OCI-LY3 (cell line): Measurements from ENCODE around the gene CAPRIN2.

Experiments used
- EZH2phosphoT487 ChIP-seq: fragments of 200-600 bp; shearing (Covaris generic); IDR thresholded peaks from 2 replicates; pipeline ENCODE4 v1.6.1; 2018; ENCODE audit warnings: antibody characterized with exemption, mixed run types, low read depth
- TF ChIP-seq, protein P1 (sequence below): fragments of 200-600, 300-600 bp; sonication (generic); IDR thresholded peaks from 2 replicates; pipeline ENCODE4 v1.5.1; 2014; ENCODE audit warnings: antibody characterized with exemption, low read length, low read depth

DNA sequence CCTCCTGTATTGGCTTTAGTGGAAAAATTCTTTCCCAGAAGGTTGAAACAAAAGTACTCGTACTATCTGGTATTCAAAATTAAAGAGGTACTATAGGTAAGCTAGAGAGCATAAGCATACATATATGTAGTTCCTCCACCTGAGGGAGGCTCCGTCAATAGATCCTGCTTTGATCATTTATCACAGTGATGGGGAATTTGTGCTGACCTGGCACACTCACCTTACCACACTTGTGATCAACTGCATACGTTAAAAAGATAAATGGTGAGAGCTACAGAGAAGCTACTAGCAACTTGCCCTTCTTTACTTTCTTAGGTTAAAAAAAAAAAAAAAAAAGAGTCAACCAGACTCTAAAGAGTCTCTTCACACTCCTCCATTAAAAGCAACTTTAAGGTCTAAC is 2.5 kb downstream of the CAPRIN2 start:
- TF ChIP-seq, protein P1, sequence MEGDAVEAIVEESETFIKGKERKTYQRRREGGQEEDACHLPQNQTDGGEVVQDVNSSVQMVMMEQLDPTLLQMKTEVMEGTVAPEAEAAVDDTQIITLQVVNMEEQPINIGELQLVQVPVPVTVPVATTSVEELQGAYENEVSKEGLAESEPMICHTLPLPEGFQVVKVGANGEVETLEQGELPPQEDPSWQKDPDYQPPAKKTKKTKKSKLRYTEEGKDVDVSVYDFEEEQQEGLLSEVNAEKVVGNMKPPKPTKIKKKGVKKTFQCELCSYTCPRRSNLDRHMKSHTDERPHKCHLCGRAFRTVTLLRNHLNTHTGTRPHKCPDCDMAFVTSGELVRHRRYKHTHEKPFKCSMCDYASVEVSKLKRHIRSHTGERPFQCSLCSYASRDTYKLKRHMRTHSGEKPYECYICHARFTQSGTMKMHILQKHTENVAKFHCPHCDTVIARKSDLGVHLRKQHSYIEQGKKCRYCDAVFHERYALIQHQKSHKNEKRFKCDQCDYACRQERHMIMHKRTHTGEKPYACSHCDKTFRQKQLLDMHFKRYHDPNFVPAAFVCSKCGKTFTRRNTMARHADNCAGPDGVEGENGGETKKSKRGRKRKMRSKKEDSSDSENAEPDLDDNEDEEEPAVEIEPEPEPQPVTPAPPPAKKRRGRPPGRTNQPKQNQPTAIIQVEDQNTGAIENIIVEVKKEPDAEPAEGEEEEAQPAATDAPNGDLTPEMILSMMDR: no peak
- TF ChIP-seq EZH2phosphoT487: no peak
